Upper lobe of right lung (tissue), 1 donor: ENCODE data around the gene NRL. TPM values are rescaled to one million over a fixed set of nuclear protein-coding genes. Genes with fewer than 3 reads are reported as not detected.
"Not testable (repeated sequence)": the region's sequence is repeated elsewhere in the genome, so short reads cannot be mapped to it uniquely, and the experiment has no call there.

Experiments used
- ATAC-seq: fragments of 200-7000 bp; cut with Tn5 transposase; one replicate; pipeline ENCODE4 v1.9.1; 2020; ENCODE audit warnings: mild to moderate bottlenecking, moderate library complexity
- DNase-seq: peaks from one replicate; pipeline ENCODE4 v3.0.0-alpha.2; 2020
- H3K27ac ChIP-seq: fragments of 200-600 bp; one replicate; pipeline ENCODE4 v1.8.0; 2022
- H3K27me3 ChIP-seq: fragments of 200-600 bp; one replicate; pipeline ENCODE4 v1.8.0; 2022; ENCODE audit warnings: mild to moderate bottlenecking
- H3K36me3 ChIP-seq: fragments of 200-600 bp; one replicate; pipeline ENCODE4 v1.8.0; 2022
- H3K4me1 ChIP-seq: fragments of 200-600 bp; one replicate; pipeline ENCODE4 v1.8.0; 2022
- H3K4me3 ChIP-seq: fragments of 200-600 bp; one replicate; pipeline ENCODE4 v1.8.0; 2022; ENCODE audit warnings: mild to moderate bottlenecking
- H3K9me3 ChIP-seq: fragments of 200-600 bp; one replicate; pipeline ENCODE4 v1.8.0; 2022
- intact Hi-C: fragments of 100-400 bp; cut with DNase I; formaldehyde crosslinking; loops from one replicate; pipeline ENCODE4 v1.11.0; 2022
- total RNA-seq: library from RNA; stranded (reverse); fragmentation: NEBNext Ultra II Directional; extraction: Animal tissue kit (Norgen Biotek cat#: 25700); gene quantifications from one replicate; pipeline ENCODE4 v1.2.1, GENCODE V29; 2021
- TF ChIP-seq, protein P1 (sequence below): fragments of 200-600 bp; IDR thresholded peaks from one replicate; pipeline ENCODE4 v1.8.0; 2022; ENCODE audit warnings: antibody characterized with exemption
- donor health status: DM: no; HTN: yes; CAD: no; lungs with severe emphysema.

NRL gene
- total RNA-seq, 1 donor from 2014 or later: 2.8 TPM

DNA sequence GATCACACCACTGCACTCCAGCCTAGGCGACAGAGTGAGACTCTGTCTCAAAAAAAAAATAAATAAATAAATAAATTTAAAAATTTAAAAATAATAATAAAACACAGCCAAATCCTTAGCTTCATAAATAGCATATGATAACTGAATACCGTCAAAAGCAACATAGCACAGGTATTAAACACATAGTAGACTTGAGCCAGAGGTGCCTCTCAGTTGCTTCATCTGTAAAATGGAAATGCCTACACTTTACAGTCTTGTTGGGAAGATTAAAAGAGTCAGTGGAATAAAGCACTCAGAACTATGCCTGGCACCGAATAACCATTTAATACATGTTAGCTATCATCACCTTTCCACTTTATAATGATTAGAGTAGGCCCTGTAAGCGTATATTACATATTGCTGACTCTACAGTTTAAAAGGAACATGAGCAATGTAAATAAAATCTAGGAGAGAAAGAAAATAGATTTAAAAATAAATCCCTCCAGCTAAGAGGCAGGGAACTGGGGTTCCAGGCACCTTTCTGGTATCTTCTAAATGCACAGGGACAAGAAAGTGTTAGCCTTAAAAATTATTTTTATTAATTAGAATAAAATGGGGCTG lies 8.0 kb downstream of the NRL start:
- intact Hi-C loops: loop anchor here (10.0 kb wide), 1 partner anchor 52 kb away; the partner anchor contains the start of gene CARMIL3
- DNase-seq (no peak), ATAC-seq (no peak)
- Histone ChIP-seq H3K4me1 (peaks cover 10% of the 10 kb centered on the region), H3K36me3 (no peaks in the 10 kb centered on the region), H3K4me3 (no peak overlapping the region), H3K27ac (no peak overlapping the region), H3K27me3 (no peaks in the 10 kb centered on the region), H3K9me3 (no peaks in the 10 kb centered on the region)
- TF ChIP-seq, protein P1, sequence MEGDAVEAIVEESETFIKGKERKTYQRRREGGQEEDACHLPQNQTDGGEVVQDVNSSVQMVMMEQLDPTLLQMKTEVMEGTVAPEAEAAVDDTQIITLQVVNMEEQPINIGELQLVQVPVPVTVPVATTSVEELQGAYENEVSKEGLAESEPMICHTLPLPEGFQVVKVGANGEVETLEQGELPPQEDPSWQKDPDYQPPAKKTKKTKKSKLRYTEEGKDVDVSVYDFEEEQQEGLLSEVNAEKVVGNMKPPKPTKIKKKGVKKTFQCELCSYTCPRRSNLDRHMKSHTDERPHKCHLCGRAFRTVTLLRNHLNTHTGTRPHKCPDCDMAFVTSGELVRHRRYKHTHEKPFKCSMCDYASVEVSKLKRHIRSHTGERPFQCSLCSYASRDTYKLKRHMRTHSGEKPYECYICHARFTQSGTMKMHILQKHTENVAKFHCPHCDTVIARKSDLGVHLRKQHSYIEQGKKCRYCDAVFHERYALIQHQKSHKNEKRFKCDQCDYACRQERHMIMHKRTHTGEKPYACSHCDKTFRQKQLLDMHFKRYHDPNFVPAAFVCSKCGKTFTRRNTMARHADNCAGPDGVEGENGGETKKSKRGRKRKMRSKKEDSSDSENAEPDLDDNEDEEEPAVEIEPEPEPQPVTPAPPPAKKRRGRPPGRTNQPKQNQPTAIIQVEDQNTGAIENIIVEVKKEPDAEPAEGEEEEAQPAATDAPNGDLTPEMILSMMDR: no peak

DNA sequence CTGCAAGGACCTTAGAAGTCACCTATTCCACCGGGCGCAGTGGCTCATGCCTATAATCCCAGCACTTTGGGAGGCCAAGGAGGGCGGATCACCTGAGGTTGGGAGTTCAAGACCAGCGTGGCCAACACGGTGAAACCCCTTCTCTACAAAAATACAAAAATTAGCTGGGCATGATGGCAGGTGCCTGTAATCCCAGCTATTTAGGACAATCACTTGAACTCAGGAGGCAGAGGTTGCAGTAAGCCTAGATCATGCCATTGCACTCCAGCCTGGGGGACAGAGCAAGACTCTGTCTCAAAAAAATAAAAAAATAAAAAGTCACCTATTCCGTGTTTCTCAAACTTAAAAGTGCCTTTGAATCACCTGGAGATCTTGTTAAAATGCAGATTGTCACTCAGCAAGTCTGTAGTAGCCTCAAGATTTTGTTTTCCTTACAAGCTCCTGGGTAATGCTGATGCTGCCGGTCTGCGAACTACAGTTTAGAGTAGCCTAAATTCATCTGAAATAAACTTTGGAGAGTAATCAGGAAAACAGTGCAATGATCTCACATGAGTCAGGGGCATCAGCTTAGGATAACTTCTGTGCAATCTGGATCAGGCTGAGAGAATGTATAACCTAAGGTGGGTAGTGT lies 9.0 kb downstream of the NRL start:
- H3K4me3 ChIP-seq, H3K27ac ChIP-seq, H3K9me3 ChIP-seq, H3K36me3 ChIP-seq, DNase-seq, H3K27me3 ChIP-seq, ATAC-seq: not testable (repeated sequence)
- intact Hi-C loops: loop anchor here (10.0 kb wide), 1 partner anchor 51 kb away; the partner anchor contains the start of gene CARMIL3
- H3K4me1 ChIP-seq: peaks cover 10% of the 10 kb centered on the region

DNA sequence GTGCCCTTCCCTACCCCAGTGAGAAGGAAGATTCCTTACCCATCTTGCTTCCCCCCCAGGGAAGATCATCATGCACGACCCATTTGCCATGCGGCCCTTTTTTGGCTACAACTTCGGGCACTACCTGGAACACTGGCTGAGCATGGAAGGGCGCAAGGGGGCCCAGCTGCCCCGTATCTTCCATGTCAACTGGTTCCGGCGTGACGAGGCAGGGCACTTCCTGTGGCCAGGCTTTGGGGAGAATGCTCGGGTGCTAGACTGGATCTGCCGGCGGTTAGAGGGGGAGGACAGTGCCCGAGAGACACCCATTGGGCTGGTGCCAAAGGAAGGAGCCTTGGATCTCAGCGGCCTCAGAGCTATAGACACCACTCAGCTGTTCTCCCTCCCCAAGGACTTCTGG lies 11.3 kb downstream of the NRL start:
- H3K4me1 ChIP-seq: peaks cover 2% of the 10 kb centered on the region
- TF ChIP-seq, protein P1: no peak
- H3K9me3 ChIP-seq: no peaks in the 10 kb centered on the region
- peaks cover 27% of the 10 kb centered on the region for H3K36me3 ChIP-seq
- no peak overlapping the region for H3K27ac ChIP-seq
- intact Hi-C loops: loop anchor here (10.0 kb wide), 1 partner anchor 49 kb away; the partner anchor contains the start of gene CARMIL3
- no peak overlapping the region for H3K4me3 ChIP-seq
- ATAC-seq: no peak
- H3K27me3 ChIP-seq: no peaks in the 10 kb centered on the region
- DNase-seq: no peak

DNA sequence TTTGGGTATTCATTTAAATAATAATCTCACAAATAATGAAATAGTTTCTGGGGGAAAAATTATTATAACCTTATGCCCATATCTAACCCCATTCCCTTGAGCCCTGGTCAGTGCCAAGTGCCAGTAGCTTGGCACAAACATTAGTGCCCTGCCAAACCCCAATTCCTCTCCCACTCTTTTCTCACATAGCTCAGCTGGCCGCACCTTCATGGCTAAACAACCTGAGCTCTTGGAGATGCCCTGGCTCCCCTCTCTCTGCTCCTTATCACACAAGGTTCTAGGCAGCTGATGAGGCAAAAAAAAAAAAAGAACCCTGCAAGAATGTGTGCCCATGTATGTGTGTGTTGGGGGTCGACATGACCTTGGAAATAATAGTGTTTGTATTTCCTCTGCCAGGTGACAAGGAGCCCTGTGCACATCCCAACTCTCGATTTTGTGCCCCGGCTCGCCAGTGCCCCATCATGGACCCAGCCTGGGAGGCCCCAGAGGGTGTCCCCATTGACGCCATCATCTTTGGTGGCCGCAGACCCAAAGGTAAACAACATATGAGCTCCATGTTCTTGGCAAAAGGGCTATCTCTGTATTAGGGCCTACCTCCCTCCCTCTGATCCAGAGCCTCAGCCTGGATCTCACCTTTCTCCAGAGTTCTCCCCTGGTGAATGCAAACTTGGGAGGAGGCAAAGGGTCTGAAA lies 12.2 kb downstream of the NRL start:
- intact Hi-C loops: loop anchor here (10.0 kb wide), 1 partner anchor 48 kb away; the partner anchor contains the start of gene CARMIL3
- Histone ChIP-seq H3K9me3 (no peaks in the 10 kb centered on the region), H3K27me3 (no peaks in the 10 kb centered on the region), H3K4me1 (no peaks in the 10 kb centered on the region), H3K4me3 (no peak overlapping the region), H3K36me3 (peaks cover 35% of the 10 kb centered on the region), H3K27ac (no peak overlapping the region)
- ATAC-seq (no peak), DNase-seq (no peak)
- TF ChIP-seq, protein P1: no peak

DNA sequence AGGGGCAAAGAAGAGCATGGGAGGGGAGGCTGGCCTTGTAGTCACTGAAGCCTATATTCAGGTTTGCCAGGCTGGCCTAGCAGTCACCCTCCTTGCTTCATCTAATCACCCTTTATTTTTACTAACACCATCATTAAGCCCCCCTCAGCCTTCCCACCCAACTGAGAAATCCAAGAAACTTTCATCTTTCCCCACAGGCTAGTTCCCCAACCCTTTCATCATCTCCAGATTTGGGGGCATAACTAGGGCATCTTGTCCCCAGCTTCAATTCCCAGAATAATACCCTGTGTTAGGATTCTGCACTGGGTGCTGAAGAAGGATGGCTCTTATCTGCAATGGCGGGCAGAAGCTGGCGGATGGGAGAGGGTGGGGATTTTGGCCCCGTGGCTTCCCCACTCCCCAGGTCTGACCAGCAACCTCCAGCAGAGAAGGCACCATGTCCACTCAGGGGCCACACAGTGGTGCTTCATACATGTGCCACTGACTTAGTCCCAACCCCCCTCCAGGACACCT lies 13.7 kb downstream of the NRL start:
- no peak overlapping the region for H3K27ac ChIP-seq
- intact Hi-C loops: loop anchor here (10.0 kb wide), 1 partner anchor 46 kb away; the partner anchor contains the start of gene CARMIL3
- DNase-seq (no peak), ATAC-seq (no peak)
- TF ChIP-seq, protein P1: no peak
- H3K4me1 ChIP-seq: no peaks in the 10 kb centered on the region
- no peaks in the 10 kb centered on the region for H3K27me3 ChIP-seq
- peaks cover 35% of the 10 kb centered on the region for H3K36me3 ChIP-seq
- no peaks in the 10 kb centered on the region for H3K9me3 ChIP-seq
- no peak overlapping the region for H3K4me3 ChIP-seq
